ENCODE data around the gene KNDC1.

DNA sequence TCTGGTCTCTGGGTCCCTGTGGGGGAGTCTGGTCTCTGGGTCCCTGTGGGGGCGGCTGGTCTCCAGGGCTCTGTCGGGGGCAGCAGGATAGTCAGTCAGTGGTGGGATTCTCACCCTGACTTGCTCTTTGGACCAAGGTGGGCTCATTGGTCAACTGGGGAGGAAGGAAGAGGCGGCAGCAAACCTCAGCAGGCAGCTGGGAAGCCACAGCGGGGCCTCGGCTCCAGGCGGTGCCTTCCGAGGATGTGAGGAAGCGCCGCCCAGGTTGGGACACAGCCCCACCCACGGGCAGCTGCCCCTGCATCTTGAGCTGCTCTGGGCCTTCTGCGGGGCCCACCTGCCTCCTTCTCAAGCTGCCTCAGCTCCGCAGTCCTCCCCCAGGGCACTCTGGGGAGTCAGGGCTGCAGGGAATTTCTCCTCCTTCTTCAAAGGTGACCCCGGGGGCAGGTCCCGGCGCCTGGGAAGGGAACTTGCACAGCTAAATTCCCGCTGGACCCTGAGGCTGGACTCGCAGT lies 20.4 kb upstream of the KNDC1 start:
- TF ChIP-seq, protein P1, sequence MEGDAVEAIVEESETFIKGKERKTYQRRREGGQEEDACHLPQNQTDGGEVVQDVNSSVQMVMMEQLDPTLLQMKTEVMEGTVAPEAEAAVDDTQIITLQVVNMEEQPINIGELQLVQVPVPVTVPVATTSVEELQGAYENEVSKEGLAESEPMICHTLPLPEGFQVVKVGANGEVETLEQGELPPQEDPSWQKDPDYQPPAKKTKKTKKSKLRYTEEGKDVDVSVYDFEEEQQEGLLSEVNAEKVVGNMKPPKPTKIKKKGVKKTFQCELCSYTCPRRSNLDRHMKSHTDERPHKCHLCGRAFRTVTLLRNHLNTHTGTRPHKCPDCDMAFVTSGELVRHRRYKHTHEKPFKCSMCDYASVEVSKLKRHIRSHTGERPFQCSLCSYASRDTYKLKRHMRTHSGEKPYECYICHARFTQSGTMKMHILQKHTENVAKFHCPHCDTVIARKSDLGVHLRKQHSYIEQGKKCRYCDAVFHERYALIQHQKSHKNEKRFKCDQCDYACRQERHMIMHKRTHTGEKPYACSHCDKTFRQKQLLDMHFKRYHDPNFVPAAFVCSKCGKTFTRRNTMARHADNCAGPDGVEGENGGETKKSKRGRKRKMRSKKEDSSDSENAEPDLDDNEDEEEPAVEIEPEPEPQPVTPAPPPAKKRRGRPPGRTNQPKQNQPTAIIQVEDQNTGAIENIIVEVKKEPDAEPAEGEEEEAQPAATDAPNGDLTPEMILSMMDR (IDR thresholded peaks at IDR 0.05), result no peak
- TF ChIP-seq POLR2A (IDR thresholded peaks at IDR 0.05), result no peak
